Epithelial cell of alveolus of lung (primary cell): ENCODE results near the gene SPATA31D4. TPM values are rescaled to one million over a fixed set of nuclear protein-coding genes. Genes with fewer than 3 reads are reported as not detected.

ENCODE experiments used
- total RNA-seq: library from RNA; depleted of rRNA; stranded (reverse); fragments of >200 nt; gene quantifications from 2 replicates; pipeline ENCODE4 v1.2.1, GENCODE V29; 2015

Gene SPATA31D4
- not detected in 2 replicates for total RNA-seq

DNA sequence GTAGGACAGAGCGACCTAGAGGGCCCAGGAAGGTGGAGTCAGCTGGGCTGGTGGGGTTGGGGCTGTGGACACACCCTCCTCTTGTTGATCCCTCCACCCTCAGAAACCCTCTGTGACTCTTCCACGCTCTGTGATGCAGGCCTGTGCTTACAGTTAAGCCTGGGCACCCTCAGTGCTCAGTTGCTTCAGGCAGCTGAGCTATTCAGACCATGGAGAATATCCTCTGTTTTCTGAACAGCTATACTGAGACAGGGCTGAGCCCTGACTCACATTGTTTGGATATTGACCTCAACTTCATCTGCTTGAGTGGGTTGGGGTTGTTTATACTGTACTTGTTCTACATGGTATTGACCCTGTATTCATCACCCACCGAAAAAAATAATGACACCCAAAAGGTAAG, at the start of gene SPATA31D4:
TSS of gene SPATA31D4 (plus strand) at position 124 of the 400 bp plus-strand sequence. CDS start at position 210, 86 bp downstream.

DNA sequence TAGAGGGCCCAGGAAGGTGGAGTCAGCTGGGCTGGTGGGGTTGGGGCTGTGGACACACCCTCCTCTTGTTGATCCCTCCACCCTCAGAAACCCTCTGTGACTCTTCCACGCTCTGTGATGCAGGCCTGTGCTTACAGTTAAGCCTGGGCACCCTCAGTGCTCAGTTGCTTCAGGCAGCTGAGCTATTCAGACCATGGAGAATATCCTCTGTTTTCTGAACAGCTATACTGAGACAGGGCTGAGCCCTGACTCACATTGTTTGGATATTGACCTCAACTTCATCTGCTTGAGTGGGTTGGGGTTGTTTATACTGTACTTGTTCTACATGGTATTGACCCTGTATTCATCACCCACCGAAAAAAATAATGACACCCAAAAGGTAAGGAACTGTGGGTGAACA, 15.2 kb downstream of the SPATA31D4 start, which contains the start of gene SPATA31D3:
TSS of gene SPATA31D3 (plus strand) at position 108 of the 400 bp plus-strand sequence. CDS start at position 194, 86 bp downstream.

Other genes starting within 250 kb of the SPATA31D4 start
- gene TLE1, start 238.9 kb upstream of the SPATA31D4 start, total RNA-seq, result 28.3 and 41.4 TPM in 2 replicates
- gene SPATA31D3, start 15.1 kb downstream of the SPATA31D4 start, total RNA-seq, result not detected in 2 replicates
- gene SPATA31D1, start 60.3 kb downstream of the SPATA31D4 start, total RNA-seq, result not detected in 2 replicates